Measurements from ENCODE around the gene CDKAL1. TPM values are rescaled to one million over a fixed set of nuclear protein-coding genes. Genes with fewer than 3 reads are reported as not detected.

CDKAL1 gene
- total and polyA plus RNA-seq, 10 of the 15 experiments (the other 5 are each of a cell fraction or from before 2014, with no cell fraction given) = 10.7 to 26.9 (median 17.3) TPM

DNA sequence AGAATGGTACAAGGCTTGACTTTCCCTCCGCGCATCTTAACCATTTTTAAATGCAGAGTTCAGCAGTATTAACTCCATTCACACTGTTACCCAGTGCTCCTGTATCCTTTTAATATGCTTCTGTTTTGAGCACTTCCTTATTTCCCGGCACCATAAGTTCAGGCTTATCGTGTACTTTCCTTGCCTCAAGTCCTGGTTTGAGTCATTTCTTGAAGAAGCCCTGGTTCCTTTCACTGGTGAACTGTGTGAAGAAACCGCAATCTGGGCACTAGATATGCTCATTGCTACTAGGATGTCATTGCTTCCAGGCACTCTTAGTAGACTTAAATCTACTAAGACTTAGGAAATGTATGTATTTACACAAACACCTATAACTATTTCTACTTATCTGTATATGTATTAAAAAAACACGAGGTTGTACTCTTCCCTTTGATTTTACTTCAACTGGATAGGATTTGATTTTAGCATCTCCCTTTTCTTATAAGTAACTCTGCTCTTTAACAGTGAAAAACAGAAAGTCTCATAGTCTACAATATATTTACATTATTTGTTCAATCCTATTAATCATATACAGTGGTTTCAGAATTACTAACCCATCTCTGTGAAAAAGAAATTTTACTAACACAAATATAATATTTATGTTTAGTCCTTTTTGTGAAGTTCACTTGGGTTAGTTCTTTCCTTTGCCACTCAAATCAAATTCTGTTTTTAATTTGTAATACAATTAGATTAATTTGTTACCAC lies 135.5 kb downstream of the CDKAL1 start:
- Histone ChIP-seq H3K4me2 (ENCODE audit: control insufficient read depth, insufficient read depth) (peak overlapping the region; percentile 2; the same call in 1 of the 2 replicates), H3K4me3 (no peak overlapping the region), H2AFZ (ENCODE audit: control insufficient read depth, low read depth, low read length) (no peak overlapping the region), H3K4me1 (ENCODE audit: control insufficient read depth, insufficient read depth, low read length) (peaks cover 3% of the 10 kb centered on the region; the same call in 1 of the 2 replicates), H3K27me3 (replicated peaks in 1 of 2; ENCODE audit: control insufficient read depth in 2 of 2, insufficient read depth in 2 of 2, low read length in 1 of 2) (no peaks in the 10 kb centered on the region), H4K20me1 (ENCODE audit: control insufficient read depth, insufficient read depth) (no peaks in the 10 kb centered on the region), H3K9me3 (replicated peaks; ENCODE audit: control insufficient read depth, insufficient read depth, low read length) (no peaks in the 10 kb centered on the region), H3K79me2 (ENCODE audit: control insufficient read depth, insufficient read depth, low read length) (no peaks in the 10 kb centered on the region), H3K27ac (ENCODE audit: control insufficient read depth, insufficient read depth) (no peak overlapping the region), H3K9ac (ENCODE audit: control insufficient read depth, insufficient read depth, low read length) (no peak overlapping the region), H3K36me3 (ENCODE audit: control insufficient read depth in 2 of 2, insufficient read depth in 2 of 2, low read length in 1 of 2) (no peaks in the 10 kb centered on the region)
- in situ Hi-C loops (cut with MboI) = no loop called here
- ATAC-seq (peak; percentile 96), DNase-seq (ENCODE audit: low read depth, low spot score) (peak; percentile 46), FAIRE-seq (peak; percentile 68)
- ChIA-PET RAD21 (ENCODE audit: unreplicated experiment) (no interaction called here), SMC1A (ENCODE audit: uncharacterized antibody, unreplicated experiment) (interaction anchor here (1.0 kb wide), 1 partner anchor 103 kb away, joined by 3 read pairs; no protein-coding TSS in a partner anchor), CTCF (interaction anchor here (0.6 kb wide), 1 partner anchor 121 kb away, joined by 3 read pairs; no protein-coding TSS in a partner anchor), POLR2A (interaction anchor here (0.6 to 1.7 kb wide), 2 partner anchors 13 to 18 kb away, joined by 3 to 4 read pairs; no protein-coding TSS in a partner anchor)
- intact Hi-C loops (cut with micrococcal nuclease; ENCODE audit: unreplicated experiment) = no loop called here
- 33% methylated on average over 6 of the region's 6 CpGs for WGBS (ENCODE audit: insufficient coverage, insufficient replicate concordance, low lambda C conversion rate, missing lambda C conversion rate)
- BruUV-seq (replicated peaks) = no TSS peak
- TF ChIP-seq RAD21 (IDR thresholded peaks at IDR 0.05; ENCODE audit: insufficient read depth, low read depth, low read length) (no peak), EP300 (IDR thresholded peaks at IDR 0.05; ENCODE audit: borderline replicate concordance in 1 of 2, control insufficient read depth in 1 of 2, low read depth in 2 of 2, low read length in 2 of 2) (peak in 1 of 2 experiments; percentile 30; a peak in 1 of 4 replicates), YBX1 (IDR thresholded peaks at IDR 0.05) (no peak), ZNF622 (IDR thresholded peaks at IDR 0.05) (no peak), BRCA1 (IDR thresholded peaks at IDR 0.05; ENCODE audit: low read depth, low read length) (no peak), ETV6 (conservative IDR thresholded peaks at IDR 0.05 in 1 of 2, IDR thresholded peaks at IDR 0.05 in 1 of 2; ENCODE audit: borderline replicate concordance in 1 of 2, low read depth in 1 of 2) (peak in 1 of 2 experiments; percentile 91; a peak in 2 of 4 replicates), ZNF274 (IDR thresholded peaks at IDR 0.05; ENCODE audit: insufficient read depth, insufficient read length) (no peak)
- TF ChIP-seq, protein P1, sequence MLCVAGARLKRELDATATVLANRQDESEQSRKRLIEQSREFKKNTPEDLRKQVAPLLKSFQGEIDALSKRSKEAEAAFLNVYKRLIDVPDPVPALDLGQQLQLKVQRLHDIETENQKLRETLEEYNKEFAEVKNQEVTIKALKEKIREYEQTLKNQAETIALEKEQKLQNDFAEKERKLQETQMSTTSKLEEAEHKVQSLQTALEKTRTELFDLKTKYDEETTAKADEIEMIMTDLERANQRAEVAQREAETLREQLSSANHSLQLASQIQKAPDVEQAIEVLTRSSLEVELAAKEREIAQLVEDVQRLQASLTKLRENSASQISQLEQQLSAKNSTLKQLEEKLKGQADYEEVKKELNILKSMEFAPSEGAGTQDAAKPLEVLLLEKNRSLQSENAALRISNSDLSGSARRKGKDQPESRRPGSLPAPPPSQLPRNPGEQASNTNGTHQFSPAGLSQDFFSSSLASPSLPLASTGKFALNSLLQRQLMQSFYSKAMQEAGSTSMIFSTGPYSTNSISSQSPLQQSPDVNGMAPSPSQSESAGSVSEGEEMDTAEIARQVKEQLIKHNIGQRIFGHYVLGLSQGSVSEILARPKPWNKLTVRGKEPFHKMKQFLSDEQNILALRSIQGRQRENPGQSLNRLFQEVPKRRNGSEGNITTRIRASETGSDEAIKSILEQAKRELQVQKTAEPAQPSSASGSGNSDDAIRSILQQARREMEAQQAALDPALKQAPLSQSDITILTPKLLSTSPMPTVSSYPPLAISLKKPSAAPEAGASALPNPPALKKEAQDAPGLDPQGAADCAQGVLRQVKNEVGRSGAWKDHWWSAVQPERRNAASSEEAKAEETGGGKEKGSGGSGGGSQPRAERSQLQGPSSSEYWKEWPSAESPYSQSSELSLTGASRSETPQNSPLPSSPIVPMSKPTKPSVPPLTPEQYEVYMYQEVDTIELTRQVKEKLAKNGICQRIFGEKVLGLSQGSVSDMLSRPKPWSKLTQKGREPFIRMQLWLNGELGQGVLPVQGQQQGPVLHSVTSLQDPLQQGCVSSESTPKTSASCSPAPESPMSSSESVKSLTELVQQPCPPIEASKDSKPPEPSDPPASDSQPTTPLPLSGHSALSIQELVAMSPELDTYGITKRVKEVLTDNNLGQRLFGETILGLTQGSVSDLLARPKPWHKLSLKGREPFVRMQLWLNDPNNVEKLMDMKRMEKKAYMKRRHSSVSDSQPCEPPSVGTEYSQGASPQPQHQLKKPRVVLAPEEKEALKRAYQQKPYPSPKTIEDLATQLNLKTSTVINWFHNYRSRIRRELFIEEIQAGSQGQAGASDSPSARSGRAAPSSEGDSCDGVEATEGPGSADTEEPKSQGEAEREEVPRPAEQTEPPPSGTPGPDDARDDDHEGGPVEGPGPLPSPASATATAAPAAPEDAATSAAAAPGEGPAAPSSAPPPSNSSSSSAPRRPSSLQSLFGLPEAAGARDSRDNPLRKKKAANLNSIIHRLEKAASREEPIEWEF (IDR thresholded peaks at IDR 0.05; ENCODE audit: insufficient replicate concordance, low read depth, low read length) = no peak
- TF ChIP-seq, protein P2, sequence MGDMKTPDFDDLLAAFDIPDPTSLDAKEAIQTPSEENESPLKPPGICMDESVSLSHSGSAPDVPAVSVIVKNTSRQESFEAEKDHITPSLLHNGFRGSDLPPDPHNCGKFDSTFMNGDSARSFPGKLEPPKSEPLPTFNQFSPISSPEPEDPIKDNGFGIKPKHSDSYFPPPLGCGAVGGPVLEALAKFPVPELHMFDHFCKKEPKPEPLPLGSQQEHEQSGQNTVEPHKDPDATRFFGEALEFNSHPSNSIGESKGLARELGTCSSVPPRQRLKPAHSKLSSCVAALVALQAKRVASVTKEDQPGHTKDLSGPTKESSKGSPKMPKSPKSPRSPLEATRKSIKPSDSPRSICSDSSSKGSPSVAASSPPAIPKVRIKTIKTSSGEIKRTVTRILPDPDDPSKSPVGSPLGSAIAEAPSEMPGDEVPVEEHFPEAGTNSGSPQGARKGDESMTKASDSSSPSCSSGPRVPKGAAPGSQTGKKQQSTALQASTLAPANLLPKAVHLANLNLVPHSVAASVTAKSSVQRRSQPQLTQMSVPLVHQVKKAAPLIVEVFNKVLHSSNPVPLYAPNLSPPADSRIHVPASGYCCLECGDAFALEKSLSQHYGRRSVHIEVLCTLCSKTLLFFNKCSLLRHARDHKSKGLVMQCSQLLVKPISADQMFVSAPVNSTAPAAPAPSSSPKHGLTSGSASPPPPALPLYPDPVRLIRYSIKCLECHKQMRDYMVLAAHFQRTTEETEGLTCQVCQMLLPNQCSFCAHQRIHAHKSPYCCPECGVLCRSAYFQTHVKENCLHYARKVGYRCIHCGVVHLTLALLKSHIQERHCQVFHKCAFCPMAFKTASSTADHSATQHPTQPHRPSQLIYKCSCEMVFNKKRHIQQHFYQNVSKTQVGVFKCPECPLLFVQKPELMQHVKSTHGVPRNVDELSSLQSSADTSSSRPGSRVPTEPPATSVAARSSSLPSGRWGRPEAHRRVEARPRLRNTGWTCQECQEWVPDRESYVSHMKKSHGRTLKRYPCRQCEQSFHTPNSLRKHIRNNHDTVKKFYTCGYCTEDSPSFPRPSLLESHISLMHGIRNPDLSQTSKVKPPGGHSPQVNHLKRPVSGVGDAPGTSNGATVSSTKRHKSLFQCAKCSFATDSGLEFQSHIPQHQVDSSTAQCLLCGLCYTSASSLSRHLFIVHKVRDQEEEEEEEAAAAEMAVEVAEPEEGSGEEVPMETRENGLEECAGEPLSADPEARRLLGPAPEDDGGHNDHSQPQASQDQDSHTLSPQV (IDR thresholded peaks at IDR 0.05) = no peak
